Kidney epithelial cell (primary cell): Measurements from ENCODE around the gene FAM210A. TPM values are rescaled to one million over a fixed set of nuclear protein-coding genes. Genes with fewer than 3 reads are reported as not detected.

Source experiments
- DNase-seq: peaks from one replicate; pipeline ENCODE4 v3.0.0-alpha.2; 2010; ENCODE audit warnings: low read depth
- H3K27me3 ChIP-seq: 2 replicates; pipeline ENCODE4 v1.6.0; 2011; ENCODE audit warnings: low read length; ENCODE audit not compliant: control insufficient read depth, insufficient read depth
- H3K36me3 ChIP-seq: 2 replicates; pipeline ENCODE4 v1.5.1; 2011; ENCODE audit warnings: low read length; ENCODE audit not compliant: control insufficient read depth, insufficient read depth
- H3K4me3 ChIP-seq: 2 replicates; pipeline ENCODE4 v1.5.1; 2011; ENCODE audit warnings: low read depth, mild to moderate bottlenecking, control low read depth, low read length
- CTCF ChIP-seq: IDR thresholded peaks from 2 replicates; pipeline ENCODE4 v1.5.1; 2011; ENCODE audit warnings: mild to moderate bottlenecking, moderate library complexity, low read length, control low read depth, inconsistent platforms; ENCODE audit not compliant: insufficient read depth, poor library complexity, severe bottlenecking
- total RNA-seq: library from RNA; depleted of rRNA; stranded (reverse); fragments of >200 nt; gene quantifications from 2 replicates; pipeline ENCODE4 v1.2.3, GENCODE V29; 2015

The FAM210A gene
- total RNA-seq, 1 donor from 2014 or later = 13.6 TPM

- no peak for TF ChIP-seq CTCF
- DNase-seq = no peak
- no peaks in the 10 kb centered on the region for H3K36me3 ChIP-seq
- no peak overlapping the region for H3K4me3 ChIP-seq
- peaks cover 6% of the 10 kb centered on the region for H3K27me3 ChIP-seq
Measured at GRCh38 chr18:13621446-13621849, 104.9 kb downstream of the FAM210A start.

- Histone ChIP-seq H3K36me3 (no peaks in the 10 kb centered on the region), H3K4me3 (no peak overlapping the region), H3K27me3 (peaks cover 6% of the 10 kb centered on the region)
- no peak for DNase-seq
- no peak for TF ChIP-seq CTCF
Measured at GRCh38 chr18:13620818-13621445, 105.4 kb downstream of the FAM210A start.

- no peak for DNase-seq
- Histone ChIP-seq H3K27me3 (peaks cover 4% of the 10 kb centered on the region), H3K4me3 (no peak overlapping the region), H3K36me3 (no peaks in the 10 kb centered on the region)
- TF ChIP-seq CTCF = no peak
Measured at GRCh38 chr18:13620206-13620672, 106.1 kb downstream of the FAM210A start.

- no peak for DNase-seq
- H3K36me3 ChIP-seq = no peaks in the 10 kb centered on the region
- no peak overlapping the region for H3K4me3 ChIP-seq
- no peak for TF ChIP-seq CTCF
- peaks cover 4% of the 10 kb centered on the region for H3K27me3 ChIP-seq
Measured at GRCh38 chr18:13619505-13620205, 106.7 kb downstream of the FAM210A start.

- DNase-seq = no peak
- H3K27me3 ChIP-seq = peaks cover 6% of the 10 kb centered on the region
Measured at GRCh38 chr18:13618760-13619438, 107.5 kb downstream of the FAM210A start.

More at GRCh38 chr18:13618760-13619438, 107.5 kb downstream of the FAM210A start:
- no peak for TF ChIP-seq CTCF
- Histone ChIP-seq H3K36me3 (no peaks in the 10 kb centered on the region), H3K4me3 (no peak overlapping the region)
